GM03348 (cell line): ENCODE measurements around the gene FBXL5.
A peak's percentile ranks its signal among the peaks of the same experiment; 100 is the strongest.
"Not testable (repeated sequence)": the region's sequence is repeated elsewhere in the genome, so short reads cannot be mapped to it uniquely, and the experiment has no call there.

Experiments used
- DNase-seq: peaks from one replicate; pipeline ENCODE4 v3.0.0; 2012; ENCODE audit warnings: low spot score

FBXL5 gene

DNA sequence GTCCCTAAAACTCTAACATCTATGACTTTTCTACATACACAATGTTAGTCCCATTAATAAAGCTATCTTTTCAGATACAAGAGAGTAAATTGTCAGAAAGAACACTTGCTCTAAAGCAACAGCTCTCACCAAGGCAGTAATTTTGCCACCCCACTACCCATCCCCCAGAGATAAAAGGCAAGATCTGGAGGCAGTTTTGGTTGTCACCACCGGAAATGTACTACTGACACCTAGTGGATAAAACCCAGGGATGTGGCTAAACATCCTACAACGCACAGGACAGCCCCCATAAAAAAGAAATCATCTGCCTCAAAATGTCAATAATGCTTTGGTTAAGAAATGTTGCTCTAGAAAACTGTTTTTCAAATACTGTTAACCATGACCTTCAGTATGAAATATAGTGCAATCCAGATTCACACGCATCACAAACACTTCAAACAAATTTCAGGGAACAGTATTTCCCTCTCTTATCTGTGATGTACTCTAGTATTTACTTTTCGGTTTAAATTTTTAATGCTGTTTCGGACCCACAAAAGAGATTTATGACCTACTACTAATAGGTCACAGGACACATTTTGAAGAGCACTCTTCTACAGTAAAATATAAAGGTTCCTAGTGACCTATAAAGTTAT, 5.1 kb downstream of the FBXL5 start:
- DNase-seq, result peak; percentile 41

DNA sequence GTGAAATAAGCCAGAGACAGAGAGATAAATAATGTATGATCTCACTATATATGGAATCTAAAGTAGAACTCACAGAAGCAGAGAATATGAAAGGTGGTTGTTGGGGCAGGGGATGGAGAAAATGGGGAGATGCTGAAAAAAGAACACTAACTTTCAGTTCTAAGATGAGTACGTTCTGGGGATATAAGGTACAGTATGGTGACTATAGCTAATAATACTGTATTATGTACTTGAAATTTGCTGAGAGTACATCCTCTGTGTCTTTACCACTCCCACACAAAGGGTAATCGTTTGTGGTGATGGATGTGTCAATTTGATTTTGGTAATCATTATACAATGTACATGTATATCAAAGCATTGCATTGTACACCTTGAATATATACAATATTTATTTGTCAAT, 6.6 kb downstream of the FBXL5 start:
- DNase-seq, result no peak

DNA sequence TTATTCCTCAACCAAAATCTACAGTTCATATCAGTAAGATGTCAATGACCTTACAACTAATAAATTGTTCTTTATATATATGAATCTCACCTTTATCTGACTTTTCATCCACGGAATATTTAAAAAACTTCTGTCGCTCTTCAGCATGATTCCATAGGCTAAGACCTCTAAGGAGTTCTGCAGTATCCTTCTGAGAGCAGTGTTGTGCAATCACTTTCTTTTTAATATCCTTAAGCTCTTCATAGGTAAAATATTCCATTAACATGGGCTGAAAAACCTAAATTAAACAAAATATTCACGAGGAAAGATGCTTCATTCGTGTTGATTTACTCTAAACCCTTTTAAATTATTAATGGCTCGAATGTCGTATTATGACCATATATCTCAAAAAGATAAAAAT, 16.7 kb downstream of the FBXL5 start:
- no peak for DNase-seq

DNA sequence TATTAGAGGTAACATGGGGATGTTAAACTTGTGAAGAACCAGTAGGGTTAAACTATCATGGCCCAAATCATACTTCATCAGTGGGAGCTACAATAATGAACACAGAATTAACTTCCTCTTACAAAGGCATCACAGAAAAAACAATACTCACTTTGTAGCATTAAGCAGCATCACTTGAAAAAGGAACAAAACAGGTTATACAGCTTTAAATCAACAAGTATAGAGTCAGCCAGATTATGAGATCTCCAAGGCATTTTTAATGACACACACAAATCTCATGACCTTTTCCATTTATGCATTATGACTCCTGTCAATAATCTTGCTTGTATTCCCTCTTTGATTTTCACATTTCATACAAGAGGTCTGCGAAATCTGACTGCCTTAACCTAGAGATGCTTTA, 18.3 kb downstream of the FBXL5 start:
- DNase-seq, result no peak

DNA sequence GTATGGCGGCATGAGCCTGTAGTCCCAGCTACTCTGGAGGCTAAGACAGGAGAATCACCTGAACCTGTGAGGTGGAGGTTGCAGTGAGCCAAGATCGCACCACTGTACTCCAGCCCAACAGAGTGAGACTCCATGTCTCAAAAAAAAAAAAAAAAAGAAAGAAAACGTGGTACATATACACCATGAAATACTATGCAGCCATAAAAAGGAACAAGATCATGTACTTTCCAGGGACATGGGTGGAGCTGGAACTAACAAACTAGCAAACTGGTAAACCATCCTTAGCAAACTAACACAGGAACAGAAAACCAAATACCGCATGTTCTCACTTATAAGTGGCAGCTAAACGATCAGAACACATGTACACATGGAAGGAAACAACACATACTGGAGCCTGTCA, 37.8 kb downstream of the FBXL5 start:
- not testable (repeated sequence) for DNase-seq

DNA sequence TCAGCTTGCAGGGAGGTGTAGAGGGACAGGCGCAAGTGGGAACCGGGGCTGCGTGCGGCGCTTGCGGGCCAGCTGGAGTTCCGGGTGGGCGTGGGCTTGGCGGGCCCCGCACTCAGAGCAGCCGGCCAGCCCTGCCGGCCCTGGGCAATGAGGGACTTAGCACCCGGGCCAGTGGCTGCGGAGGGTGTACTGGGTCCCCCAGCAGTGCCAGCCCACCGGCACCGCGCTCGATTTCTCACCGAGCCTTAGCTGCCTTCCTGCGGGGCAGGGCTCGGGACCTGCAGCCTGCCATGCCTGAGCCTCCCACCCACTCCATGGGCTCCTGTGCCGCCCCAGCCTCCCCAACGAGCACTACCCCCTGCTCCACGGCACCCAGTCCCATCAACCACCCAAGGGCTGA, 40.3 kb downstream of the FBXL5 start:
- not testable (repeated sequence) for DNase-seq

DNA sequence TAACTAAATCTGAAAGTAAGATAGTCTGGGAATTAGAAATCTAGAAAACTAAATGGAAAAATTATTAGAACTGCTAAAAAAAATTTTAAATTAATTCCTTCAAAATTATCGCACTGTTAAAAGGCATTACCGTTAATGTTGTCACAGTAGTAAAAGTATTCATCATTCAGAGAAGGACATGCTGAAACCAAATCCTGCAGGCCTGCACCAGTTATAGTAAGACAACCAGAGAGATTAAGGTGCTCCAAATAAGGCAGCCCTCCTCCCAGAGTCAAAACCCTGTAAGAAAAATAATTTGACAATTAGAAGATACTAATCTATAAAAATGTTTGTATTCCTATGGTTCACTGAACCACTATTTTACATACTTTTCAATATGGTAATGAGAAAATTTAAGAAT, 43.0 kb downstream of the FBXL5 start:
- DNase-seq, result no peak

DNA sequence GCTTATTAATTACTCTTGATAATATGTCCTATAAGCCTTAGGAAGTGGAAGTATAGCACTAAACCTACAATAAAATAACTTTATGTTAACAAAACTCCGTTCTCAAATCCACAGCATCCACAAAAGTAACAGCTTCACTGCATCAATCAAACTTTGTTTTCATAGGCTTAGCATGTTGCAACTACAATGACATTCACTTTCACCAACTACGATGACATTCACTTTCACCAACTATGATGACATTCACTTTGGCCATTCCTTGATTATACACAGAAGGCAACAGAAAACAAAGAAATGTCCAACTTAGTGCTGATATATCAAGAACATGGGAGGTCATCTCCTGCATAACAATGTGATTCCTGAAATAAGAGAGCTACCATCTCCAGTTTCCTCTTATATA, 44.3 kb downstream of the FBXL5 start:
- no peak for DNase-seq

DNA sequence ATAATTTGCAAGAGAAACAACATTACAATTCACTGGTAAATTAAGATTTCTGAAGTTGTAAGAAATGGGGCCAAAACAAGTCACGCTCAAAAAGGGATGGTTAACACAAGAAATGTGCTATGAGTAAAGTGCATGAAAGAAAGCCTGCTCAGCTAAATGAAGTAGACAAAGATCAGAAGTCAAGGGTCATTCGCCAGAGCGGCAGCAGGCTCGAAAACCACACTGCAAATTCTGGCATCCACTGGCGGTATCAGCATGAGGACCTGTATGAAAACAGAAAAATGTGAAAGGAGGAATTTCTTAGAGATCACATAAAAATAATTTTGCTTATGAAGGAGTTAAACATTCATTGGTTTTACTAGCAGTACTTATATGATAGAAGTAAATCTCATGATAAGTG, 49.6 kb downstream of the FBXL5 start:
- no peak for DNase-seq

DNA sequence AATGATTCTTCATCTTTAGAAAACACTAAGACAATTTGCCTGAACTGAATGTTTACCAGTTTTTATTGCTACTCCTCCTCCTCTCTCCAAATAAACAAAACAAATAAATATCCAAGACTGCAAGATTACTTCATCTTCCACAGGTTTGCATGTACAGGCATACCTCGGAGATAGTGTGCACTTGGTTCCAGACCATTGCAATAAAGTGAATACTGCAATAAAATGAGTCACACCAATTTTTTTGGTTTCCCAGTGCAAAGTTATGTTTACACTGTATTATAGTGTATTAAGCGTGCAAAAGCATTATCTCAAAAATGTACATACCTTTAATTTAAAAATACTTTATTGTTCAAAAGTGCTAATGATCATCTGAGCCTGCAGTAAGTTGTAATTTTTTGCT, 53.3 kb downstream of the FBXL5 start:
- no peak for DNase-seq

DNA sequence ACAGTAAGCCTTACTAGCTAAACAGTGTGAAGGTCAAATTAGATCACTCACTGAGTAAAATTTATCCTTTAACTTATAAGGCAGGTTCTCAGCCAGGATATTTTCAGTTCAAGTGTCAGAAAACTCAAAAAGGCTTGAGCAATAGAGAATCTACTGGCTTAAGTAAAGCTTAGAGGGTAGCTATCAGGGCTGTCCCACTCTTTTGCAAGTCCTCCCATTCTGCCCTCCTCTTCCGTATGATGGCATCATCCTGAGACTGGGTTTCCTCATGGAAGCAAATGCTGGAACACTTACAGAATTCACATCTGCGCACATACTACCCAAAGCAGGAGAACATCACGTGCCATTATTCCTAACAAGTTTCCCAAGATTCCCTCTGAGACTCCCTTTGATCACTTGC, 55.0 kb downstream of the FBXL5 start:
- DNase-seq, result no peak

DNA sequence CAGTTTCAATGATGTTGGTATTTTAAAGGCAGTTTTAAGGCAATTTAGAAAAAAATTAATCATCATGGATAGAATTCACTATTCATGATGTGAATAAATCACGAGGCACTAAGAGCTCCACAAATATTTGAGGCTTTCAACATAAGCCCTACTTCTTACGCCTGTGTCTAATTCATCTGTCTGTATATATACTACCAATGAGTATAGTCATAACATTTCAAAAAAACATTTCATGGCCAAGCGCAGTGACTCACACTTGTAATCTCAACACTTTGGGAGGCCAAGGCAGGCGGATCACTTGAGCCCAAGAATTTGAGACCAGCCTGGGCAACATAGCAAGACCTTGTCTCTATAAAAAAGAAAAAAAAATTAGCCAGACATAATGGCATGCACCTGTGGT, 56.5 kb downstream of the FBXL5 start:
- DNase-seq, result no peak

DNA sequence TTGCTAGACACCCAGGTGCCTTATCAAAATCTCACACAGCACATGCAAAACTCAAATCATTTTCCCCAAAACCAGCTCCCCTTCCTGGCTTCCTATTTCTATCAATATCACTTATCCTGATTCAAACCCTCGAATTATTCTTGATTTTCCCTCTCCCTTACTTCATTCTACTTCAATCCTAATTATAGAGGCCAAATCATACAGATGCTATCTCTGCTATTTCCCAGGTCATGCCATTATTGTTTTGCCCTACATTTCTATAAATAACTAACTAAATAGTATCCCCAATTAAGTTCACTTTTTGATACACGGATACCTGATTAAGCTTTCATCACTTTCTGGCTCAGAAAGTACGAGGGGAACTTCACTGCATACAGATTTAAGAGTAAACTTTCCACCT, 62.4 kb downstream of the FBXL5 start:
- DNase-seq, result no peak

DNA sequence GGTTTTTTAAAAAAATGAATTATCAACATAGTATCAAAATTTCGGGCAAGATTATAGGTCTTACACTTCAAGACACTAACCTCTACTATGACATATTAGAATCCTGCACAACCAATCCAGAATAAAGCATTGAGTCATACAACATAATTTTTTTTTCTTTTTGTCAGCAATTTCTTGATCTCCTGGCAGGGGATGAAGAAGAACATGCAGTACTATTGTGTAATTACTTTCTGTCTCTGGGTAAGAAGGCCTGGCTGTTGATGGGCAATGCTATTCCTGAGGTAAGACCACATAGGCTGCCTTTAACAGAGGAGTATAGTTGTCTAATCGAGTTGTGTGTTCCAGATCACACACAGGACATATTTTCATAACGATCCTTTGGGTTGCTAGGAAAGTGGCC, 67.5 kb downstream of the FBXL5 start:
- DNase-seq, result peak; percentile 4

DNA sequence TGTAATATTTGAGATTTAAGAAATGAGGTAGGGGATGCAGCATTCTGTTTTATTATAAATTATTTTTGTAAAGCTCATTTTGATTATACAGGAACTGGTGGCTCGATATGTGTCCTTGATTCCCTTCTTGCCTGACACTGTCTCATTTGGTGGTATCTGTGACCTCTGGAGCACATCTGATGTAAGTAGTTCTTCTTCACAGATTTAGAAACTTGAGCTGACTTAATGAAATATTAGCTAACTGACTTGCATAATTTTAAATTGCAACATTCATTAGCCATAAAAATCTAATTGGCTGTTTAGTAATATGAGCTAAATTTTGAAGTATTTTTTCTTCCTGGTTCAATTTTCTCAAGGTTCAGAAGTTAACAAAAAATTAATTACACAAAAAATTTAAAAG, 69.1 kb downstream of the FBXL5 start:
- DNase-seq, result peak; percentile 11

DNA sequence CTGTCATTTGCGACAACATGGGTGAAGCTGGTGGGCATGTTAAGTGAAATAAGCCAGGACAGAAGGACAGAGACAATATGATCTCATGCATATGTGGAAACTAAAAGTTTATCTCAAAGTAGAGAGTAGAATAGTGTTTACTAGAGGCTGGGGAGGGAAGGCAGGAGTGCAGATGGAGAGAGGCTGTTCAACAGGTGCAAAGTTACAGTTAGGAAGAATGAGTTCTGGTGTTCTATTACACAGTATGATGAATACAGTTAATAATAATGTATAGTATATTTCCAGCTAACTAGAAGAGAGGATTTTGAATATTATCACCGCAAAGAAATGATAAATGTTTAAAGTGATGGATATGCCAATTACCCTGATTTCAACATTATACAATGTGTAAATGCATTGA, 69.8 kb downstream of the FBXL5 start:
- DNase-seq, result no peak

DNA sequence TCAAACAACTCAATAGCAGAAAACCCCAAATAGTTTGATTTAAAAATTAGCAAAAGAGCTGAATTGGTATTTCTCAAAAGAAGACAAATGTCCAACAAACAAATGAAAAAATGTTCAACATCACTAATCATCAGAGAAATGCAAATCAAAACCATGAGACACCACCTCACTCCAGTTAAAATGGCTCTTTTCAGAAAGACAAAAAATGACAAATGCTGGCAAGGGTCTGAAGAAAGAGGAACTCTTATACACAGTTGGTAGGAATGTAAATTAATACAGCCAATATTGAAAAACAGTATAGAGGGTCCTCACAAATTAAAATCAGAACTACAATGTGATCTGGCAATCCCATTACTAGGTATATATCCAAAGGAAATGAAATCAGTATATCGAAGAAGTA, 70.4 kb downstream of the FBXL5 start:
- no peak for DNase-seq

DNA sequence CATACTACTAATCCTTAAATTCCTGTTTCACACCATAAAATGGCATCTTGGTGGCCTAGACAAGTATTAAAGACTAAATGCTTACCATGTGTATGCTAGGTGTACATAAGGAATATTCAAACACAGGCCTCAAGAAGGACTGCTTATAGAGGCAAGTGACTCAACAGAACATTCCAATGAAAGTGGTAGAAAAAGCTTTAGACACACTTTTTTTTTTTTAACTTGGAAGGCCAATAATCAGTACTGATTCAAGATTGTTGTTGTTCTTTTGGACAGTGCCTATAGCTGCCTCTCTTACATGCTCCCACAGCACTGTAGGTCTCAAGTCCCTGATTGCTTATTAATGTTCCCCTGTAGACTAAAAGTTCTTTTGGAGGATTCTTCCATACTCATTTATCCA, 77.6 kb downstream of the FBXL5 start:
- peak; percentile 23 for DNase-seq

DNA sequence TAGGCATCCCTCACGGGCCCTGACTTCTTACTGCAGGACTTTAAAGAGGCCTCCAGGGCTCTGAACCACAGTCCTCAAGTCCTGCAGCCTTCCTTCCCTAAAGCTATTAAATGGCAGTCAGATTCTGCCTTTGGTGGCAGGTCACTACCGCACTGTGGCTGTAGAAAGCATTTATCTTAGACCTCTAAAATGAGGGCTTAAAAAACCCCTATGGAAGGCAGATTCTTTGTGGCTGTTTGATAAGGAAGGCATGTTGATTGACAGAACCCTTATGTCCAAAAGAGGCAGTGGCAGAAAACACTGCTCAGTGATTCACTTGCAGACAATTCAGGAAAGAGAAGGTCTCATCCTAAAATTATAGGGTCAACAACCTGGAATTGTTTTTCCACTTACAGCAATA, 79.2 kb downstream of the FBXL5 start:
- DNase-seq, result no peak

DNA sequence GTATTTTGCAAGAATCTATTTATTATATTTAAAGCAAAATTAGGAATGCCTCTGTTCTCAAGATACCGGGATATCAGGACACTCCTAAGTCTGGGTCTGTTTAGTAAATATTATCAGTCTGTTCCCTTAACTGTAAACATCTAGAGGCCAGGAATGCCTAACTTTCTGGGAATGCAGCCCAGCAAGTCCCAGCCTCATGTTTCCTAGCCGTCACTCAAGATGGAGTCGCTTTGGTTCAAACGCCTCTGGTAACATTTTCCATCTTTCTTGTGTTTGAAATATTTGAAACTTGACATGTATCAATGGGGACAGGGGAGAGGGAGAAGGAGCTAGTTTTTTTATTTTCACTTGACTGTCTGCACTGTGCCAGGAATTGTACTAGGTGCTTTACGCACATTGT, 85.4 kb downstream of the FBXL5 start:
- no peak for DNase-seq

DNA sequence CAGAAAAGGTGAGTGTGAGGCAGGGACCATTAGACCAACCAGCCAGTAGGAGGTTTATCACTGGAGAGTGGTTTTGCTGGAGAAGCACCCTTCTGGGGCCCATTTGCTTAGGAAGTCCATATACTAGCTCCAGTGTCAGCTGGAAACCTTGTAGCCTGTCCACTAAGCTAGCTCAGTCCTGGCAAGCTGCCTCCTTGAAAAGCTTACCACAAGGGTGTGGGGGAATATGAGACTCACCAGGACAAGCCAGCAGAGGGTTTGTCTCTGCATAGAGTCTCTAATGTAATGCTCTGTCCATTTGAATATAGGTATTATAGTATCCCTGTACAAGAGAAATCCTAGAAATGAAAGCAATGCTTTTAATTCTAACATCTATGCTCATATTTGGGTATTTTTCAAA, 86.3 kb downstream of the FBXL5 start:
- no peak for DNase-seq

DNA sequence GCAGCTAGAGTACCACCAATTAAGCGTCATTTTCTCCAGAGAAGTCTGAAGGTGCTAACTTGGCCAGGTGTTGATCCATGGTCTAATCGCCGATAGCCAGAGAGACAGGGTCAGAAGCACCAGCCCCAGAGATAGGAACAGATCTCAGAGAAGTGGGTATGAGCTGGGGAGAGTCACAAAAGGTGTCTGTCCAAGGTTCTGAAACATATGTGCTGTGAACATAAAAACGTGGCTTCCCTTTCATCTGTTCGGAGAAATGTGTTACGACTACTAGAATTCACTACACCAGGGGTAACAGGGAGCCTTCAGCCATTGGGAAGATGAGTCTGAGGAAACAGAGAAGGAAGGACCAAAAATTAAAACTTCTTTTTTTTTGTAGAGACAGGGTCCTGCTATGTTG, 91.3 kb downstream of the FBXL5 start:
- DNase-seq, result no peak

DNA sequence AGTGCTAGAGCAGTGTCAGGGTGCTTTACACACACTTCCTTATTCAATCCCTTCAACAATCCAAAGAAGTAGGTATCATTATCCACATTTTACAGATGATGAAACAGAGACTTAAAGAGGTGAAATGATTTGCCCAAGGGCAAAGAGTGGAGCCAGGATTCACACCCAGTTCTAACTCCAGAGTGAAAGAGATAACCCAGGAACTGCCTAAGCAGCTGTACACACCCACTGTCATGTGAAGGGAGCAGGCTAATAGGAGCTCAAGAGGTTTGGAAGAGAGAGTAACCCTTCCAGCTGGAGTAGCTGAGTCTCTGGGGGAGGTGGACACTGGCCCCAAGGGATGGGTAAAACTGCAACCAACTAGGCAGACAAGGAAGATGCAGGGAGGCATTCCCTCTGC, 92.5 kb downstream of the FBXL5 start:
- no peak for DNase-seq

DNA sequence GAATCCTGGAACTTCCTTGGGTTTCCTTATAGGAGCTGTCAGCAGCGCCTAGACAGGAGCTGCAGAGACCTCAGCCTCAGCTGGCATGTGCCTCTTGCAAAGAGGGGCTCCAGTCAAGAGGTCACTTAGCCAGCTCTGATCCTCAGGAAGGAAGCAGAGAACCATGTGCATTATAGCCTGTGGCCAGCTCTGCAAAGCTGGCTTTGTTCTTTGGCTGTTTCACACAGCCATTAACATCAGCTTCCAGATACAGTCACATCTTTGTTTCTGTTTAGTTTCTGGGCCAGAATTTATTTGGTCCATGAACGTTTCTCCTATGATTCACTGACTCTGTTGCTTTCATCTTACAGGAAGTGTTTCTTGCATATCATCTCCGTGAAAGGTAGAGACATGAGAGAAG, 93.0 kb downstream of the FBXL5 start:
- DNase-seq, result no peak

DNA sequence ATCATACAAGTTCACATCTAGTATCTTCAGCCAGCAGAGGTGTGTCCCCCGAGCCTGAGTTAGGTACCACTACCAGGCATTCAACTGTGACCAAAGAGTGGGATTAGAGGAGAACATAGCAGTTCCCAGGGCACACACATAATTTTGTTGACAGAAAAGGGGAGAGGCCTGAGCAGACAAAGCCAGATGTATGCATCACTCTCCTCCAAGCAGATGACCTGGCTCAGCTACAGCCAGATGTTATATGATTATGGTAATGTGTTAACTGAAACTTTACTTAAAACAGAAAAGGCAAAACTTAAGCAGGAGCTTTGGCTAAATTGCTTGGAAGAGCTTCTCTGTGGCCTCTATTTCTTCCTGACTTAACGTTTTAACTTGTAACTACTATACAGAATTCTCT, 96.6 kb downstream of the FBXL5 start:
- DNase-seq, result no peak
